HG03095 (cell line): Measurements from ENCODE around the gene SEC24A.
"Not testable (repeated sequence)": the region's sequence is repeated elsewhere in the genome, so short reads cannot be mapped to it uniquely, and the experiment has no call there.

ENCODE experiments used
- ATAC-seq: cut with Tn5 transposase; IDR thresholded peaks from one replicate; pipeline ENCODE4 v1.9.1; 2021; ENCODE audit warnings: moderate library complexity; ENCODE audit not compliant: unreplicated experiment

Gene SEC24A

DNA sequence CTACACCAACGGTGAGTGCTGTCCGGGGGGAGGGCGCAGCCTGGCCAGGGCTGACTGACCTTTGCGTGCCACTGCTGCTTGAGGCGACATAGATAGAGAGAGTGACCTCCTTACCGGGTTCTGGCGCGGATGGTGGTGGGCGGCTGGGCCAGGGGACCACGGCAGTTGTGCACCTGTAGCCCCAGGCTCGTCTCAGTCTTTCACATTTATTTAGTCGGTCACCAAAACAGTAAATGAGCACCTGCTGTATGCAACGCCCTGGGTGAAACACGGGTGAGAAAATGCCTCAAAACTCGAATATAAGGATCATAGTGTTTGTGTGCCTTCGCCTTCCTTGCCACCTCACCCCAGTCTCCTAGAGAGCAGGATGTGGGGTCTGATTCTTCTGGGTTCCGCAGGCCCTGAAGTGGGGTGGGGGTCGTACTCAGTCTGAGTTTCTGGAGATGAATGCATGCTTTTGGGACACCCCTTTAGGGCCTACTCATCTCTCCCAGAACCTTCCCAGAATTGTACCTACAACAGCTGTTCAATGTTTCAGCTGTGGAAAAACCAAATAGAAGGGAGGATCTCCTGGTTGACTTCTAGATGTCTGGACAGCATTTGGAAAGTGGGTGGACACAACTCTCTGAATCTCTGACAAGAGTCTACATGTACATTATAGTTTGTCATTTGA lies 714 bp downstream of the SEC24A start:
- peak; percentile 10 for ATAC-seq

DNA sequence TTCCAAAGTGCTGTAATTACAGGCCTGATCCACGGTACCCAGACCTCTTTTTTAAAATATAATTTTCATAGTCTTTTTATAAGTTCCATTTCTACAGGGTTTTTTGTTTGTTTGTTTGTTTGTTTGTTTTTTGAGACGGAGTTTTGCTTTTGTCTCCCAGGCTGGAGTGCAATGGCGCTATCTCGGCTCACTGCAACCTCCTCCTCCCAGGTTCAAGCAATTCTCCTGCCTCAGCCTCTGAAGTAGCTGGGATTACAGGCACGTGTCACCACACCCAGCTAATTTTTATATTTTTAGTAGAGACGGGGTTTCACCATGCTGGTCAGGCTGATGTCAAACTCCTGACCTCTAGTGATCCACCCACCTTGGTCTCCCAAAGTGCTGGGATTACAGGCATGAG lies 2.1 kb downstream of the SEC24A start:
- not testable (repeated sequence) for ATAC-seq

- ATAC-seq = no peak
These were observed 2.9 kb downstream of the SEC24A start for GRCh38 chr5:134651531-134651930.

DNA sequence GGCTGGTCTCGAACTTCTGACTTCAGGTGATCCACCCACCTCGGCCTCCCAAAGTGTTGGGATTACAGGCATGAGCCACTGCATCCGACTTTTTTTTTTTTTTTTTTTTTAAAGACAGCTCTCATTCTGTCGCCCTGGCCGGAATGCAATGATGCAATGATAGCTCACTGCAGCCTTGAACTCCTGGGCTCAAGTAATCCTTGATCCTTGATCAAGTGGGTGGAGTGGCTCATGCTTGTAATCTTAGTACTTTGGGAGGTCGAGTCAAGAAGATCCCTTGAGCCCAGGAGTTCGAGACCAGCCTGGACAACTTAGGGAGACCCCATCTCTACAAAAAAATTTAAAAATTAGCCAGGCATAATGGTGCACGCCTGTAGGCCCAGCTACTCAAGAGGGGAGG lies 8.1 kb downstream of the SEC24A start:
- no peak for ATAC-seq

DNA sequence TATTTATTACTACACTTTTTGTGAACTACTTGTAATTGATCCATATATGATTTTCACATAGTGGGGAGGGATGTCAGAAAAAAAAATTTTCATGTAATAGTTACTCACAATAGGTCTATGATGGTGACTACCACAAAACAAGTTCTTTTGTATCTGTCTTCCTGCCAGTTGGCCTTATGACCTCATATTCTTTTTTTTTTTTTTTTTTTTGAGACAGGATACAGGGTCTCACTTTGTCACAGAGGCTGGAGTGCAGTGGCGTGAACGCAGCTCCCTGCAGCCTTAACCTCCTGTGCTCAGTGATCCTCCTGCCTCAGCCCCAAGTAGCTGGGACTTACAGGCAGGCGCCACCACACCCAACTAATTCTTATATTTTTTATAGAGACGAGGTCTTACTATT lies 10.9 kb downstream of the SEC24A start:
- ATAC-seq = no peak

DNA sequence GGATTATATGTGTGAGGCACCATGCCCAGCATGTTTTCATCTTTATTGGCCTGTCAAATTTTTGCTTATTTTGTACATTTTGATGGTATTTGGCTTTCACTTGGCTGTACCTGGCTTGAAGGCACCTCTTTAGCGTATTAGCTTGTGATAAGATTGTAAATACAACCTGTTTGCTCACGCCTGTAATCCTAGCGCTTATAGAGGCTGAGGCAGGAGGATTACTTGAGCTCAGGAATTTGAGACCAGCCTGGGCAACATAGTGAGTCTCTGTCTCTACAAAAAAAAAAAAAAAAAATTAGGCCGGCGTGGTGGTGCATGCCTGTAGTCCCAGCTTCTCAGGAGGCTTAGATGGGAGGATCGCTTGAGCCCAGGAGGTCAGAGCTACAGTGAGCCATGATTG lies 11.3 kb downstream of the SEC24A start:
- ATAC-seq = no peak

GRCh38 chr5:134662971-134663370 lies 14.4 kb downstream of the SEC24A start:
- no peak for ATAC-seq

DNA sequence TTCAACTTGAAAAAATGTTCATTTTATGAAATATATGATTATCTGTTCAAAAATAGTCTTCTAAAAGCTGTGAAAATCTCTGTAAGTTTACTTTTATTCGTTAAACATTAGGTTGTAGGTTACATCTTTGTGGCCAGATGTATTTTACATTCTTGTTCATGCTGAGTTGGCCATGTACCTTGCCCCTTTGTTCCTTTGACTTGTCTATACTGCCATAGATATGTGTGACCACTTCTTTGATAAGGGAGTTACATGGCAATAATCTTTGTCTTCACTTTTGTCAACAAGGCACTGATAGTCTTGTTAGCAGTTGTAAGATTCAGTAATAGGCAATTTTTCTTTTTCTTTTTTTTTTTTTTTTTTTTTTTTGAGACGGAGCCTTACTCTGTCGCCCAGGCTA lies 15.9 kb downstream of the SEC24A start:
- no peak for ATAC-seq

DNA sequence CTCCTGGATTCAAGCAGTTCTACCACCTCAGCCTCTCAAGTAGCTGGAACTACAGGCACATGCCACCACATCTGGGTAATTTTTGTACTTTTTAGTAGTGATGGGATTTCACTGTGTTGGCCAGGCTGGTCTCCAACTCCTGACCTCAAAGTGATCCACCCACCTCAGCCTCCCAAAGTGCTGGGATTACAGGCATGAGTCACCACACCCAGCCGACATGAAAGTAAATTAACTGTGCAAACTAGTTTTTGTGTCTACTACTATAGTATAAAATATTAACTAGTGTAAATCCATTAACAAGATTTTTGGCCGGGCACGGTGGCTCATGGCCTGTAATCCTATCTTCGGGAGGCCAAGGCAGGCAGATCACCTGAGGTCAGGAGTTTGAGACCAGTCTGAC lies 25.0 kb downstream of the SEC24A start:
- not testable (repeated sequence) for ATAC-seq

GRCh38 chr5:134677357-134677756 lies 28.8 kb downstream of the SEC24A start:
- not testable (repeated sequence) for ATAC-seq

DNA sequence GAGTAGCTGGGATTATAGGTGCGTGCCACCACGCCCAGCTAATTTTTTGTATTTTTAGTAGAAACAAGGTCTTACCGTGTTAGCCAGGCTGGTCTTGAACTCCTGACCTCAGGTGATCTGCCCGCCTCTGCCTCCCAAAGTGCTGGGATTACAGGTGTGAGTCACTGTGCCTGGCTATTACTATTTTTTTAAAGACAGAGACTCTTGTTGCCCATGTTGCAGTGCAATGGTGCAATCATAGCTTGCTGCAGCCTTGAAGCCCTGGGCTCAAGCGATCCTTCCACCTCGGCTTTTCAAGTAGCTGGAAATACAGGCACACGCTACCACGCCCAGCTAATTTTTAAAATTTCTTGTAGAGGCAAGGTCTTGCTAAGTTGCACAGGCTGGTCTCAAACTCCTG lies 41.6 kb downstream of the SEC24A start:
- ATAC-seq = not testable (repeated sequence)

DNA sequence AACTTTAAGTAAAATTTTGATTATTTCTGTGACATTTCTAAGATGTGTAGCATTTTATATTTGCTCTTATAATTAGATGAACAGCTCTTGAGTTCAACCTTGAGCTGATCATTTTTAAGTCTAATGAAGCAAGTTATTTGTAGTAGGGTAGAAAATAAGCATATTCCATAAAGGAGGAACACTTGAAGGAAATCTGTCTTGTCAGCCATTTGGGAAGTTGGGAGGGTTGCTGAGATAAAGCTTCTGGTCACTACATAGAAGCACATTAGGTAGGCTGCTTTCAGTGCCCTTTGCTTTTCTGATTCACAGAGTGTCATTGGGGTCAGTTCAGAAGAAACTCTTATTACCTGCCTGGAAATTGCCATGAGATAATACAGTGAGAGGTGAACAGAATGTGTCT lies 44.1 kb downstream of the SEC24A start:
- no peak for ATAC-seq

DNA sequence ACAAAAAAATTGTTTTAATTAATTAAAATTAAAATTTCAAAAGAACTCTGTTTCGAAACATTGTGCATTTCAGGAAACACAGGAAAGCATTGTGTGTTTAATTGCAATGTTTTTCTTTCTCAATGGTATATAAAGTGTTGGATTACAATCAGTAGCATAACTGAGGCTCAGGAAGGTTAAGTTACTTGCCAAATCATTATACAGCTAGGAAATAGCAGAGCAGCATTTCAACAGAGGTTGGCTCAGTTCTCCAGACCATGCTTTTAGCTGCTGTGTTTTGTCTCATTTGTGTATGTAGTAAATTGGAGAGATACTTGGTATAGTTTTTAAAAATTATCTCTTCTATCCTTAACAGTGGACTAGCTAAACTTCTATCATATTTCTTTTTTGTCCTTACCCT lies 59.7 kb downstream of the SEC24A start:
- ATAC-seq = no peak

DNA sequence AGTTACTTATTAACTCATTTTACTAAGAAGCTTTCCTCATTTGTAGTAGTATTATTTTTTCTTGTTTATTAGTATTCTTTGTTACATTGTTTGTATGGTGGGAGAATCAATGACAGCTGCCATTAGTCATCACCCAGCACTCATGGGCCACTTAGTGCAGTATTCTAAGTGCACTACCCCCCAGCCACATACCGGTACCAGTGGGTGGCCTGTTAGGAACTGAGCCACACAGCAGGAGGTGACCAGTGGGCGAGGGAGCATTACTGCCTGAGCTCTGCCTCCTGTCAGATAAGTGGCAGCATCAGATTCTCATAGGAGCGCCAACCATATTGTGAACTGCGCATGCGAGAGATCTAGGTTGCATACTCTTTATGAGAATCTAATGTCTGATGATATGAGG lies 65.5 kb downstream of the SEC24A start:
- no peak for ATAC-seq

DNA sequence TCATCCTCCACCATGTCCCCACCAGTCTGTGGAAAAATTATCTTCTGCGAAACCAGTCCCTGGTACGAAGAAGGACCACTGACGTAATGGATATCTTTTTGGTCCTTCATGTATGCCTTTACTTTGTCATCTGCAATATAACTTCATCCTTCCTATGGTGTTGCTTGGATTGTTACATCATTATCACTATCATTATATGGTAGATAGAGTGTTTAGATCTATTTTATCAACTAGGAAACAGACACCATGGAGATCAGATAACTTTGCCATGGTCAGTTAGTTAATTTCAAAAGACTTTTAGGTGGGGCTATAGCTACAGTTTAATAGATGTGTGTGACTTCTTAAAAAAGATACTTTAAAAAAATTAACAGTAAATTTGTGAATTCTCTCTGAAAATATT lies 66.0 kb downstream of the SEC24A start:
- no peak for ATAC-seq

DNA sequence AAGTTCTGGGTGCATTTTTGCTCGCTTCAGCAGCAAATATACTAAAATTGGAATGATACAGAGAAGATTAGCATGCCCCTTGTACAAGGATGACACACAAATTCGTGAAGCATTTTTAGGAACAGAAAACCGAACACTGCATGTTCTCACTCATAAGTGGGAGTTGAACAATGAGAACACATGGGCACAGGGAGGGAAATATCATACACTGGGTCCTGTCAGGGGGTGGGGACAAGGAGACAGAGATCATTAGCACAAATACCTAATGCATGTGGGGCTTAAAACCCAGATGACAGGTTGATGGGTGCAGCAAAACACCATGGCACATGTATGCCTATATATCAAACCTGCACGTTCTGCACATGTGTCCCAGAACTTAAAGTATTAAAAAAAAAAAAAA lies 66.9 kb downstream of the SEC24A start:
- not testable (repeated sequence) for ATAC-seq

DNA sequence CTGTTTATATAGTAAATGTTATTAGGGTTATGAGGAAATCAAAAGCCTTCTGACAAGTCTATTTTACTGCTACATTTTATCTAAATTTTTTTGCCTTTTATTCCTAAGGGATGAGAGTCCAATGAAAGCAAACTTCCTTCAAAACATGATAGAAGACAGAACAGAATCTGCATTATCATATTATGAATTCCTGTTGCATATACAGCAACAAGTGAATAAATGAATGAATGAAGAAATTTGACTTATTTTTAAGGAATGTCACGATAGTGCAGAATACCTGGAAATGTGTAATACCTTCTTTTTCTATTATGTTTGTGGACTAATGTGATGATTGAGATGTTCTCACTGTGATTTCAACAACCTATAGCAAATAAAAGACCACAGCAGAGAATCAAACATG lies 76.3 kb downstream of the SEC24A start:
- ATAC-seq = no peak

DNA sequence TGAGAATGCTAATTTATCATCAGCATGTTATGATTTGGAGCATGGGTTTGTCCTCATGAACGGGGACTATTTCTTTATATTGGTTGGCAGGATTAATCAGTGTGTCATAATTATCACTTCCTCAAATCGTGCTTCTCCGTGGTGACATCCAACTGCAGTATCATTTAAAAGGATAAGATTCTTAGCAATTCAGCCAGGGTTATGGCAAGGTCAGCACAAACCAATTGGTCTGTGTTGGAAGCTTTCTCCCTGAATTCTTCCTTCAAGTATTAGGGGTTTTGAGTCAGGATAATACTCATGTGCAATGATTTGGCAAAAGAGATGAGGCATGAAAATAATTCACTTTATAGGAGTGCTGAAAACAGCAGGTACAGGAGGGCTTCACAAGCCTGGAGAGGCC lies 84.2 kb downstream of the SEC24A start:
- ATAC-seq = no peak

DNA sequence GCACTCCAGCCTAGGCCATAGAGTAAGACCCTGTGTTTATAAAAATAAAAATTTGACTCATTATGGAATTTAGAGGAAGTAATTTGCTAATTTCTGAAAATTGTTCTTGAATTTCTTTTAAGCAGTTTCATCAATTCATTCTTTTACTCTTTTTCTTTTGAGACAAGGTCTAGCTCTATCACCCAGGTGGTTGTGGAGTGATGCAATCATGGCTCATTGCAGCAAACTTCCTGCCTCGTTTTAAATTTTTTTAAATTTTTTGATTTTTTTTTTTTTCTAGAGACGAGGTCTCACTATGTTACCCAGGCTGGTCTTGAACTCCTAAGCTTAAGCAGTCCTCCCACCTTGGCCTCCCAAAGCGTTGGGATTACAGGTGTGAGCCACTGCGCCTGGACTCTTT lies 86.7 kb downstream of the SEC24A start:
- no peak for ATAC-seq

DNA sequence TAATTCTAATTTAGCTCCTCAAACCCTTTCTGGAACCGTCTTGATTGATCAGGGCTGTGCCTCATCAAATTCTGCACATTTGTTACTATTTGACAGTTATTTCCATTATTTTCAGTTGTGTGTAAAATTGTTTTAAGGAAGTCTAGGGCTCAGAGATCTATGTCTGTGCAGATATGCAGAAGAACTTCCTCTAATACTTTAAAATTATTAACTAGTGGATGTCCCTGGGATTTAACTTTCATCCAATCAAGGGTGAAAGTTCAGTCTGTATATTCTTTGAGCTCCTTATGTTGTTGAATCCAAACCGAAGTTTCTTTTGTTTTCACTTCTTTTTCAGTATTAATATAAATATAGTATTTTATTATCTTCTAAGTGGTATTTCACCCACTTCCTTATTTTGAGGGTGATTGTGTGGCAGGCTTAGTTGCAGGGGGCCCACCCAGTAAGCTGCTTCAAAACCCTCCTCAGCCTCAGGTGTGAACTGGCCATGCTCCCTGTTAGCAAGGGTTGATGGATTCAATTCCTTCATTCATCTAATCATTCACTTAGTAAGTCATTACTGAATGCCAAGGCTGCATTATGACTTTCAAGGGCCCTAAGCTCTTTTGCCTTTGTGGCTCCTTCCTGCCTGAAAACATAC lies 87.7 kb downstream of the SEC24A start:
- no peak for ATAC-seq

DNA sequence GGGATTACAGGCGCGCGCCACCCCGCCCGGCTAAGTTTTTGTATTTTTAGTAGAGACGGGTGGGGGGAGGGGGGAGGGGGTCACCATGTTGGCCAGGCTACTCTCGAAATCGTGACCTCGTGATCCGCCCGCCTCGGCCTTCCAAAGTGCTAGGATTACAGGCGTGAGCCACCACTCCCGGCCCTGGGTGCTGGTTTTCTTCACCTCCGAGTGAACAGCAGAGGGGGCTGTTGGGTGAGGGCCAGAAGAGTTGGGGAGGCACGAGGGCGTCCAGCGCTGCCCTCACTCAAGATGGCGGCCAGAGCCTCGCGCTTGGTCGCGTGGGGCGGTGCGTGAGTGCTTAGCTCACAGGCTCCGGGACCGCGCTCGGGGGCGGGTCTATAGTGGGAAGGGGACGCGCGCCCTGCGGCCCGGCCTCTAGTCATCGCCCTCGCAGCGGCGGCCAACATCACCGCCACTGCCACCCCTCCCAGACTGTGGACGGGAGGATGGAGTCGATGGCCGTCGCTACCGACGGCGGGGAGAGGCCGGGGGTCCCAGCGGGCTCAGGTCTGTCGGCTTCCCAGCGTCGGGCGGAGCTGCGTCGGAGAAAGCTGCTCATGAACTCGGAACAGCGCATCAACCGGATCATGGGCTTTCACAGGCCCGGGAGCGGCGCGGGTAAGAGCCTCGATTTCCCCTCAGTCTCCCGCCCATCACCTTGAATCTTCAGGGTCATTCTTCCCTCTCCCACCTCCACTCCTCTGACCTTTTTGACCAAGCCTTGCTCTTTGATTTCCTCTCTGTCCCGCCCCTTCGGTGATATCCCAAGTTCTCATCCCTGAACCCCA lies 89.8 kb downstream of the SEC24A start, which contains the start of gene CAMLG:
TSS of gene CAMLG (plus strand) at position 416 of the 830 bp plus-strand sequence. CDS start at position 489, 73 bp downstream.
- peak; percentile 95 for ATAC-seq
